ENCODE data around the gene UBC.

DNA sequence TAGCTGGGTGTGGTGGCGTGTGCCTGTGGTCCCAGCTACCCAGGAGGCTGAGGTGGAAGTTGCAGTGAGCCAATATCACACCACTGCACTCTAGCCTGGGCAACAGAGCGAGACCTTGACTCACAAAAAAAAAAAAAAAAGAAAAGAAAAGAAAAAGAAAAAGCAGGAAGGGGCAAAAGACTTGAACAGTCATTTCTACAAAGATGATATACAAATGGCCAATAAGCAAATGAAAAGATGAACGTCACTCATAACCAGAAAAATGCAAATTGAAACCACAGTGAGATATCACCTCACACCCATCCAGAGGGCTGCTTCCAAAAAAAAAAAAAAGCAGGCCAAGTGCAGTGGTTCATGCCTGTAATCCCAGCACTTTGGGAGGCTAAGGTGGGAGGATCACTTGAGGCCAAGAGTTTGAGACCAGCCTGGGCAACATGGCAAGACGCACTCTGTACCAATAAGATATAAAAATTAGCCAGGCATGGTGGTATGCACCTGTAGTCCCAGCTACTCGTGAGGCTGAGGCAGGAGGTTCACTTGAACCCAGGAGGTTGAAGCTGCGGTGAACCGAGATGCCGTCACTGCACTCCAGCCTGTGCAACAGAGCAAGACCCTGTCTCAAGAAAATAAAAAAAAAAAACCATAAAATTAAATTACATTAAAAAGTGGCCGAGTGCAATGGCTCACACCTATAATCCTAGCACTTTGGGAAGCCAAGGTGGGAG is 20.5 kb downstream of the UBC start:
- no peak for TF ChIP-seq ZNF266 (tag by site-specific recombination; IDR thresholded peaks at IDR 0.05; ENCODE audit: low read depth)
- TF ChIP-seq, protein P1, sequence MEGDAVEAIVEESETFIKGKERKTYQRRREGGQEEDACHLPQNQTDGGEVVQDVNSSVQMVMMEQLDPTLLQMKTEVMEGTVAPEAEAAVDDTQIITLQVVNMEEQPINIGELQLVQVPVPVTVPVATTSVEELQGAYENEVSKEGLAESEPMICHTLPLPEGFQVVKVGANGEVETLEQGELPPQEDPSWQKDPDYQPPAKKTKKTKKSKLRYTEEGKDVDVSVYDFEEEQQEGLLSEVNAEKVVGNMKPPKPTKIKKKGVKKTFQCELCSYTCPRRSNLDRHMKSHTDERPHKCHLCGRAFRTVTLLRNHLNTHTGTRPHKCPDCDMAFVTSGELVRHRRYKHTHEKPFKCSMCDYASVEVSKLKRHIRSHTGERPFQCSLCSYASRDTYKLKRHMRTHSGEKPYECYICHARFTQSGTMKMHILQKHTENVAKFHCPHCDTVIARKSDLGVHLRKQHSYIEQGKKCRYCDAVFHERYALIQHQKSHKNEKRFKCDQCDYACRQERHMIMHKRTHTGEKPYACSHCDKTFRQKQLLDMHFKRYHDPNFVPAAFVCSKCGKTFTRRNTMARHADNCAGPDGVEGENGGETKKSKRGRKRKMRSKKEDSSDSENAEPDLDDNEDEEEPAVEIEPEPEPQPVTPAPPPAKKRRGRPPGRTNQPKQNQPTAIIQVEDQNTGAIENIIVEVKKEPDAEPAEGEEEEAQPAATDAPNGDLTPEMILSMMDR (tag by site-specific recombination; IDR thresholded peaks at IDR 0.05) = no peak
- TF ChIP-seq ZNF654 (tag by site-specific recombination; IDR thresholded peaks at IDR 0.05; ENCODE audit: low read depth) = no peak
- no peak for TF ChIP-seq SP2 (tag by site-specific recombination; IDR thresholded peaks at IDR 0.05)
- no peak for TF ChIP-seq ZNF324 (tag by site-specific recombination; IDR thresholded peaks at IDR 0.05)

Data from HEK293 (cell line).